H9 (cell line): Measurements from ENCODE around the gene STAMBPL1. TPM values are rescaled to one million over a fixed set of nuclear protein-coding genes. Genes with fewer than 3 reads are reported as not detected.

Experiments used
- DNase-seq: peaks from one replicate; pipeline ENCODE4 v3.0.0-alpha.2; 2017
- H2AFZ ChIP-seq: one replicate; pipeline ENCODE4 v1.6.1; 2013; ENCODE audit warnings: mild to moderate bottlenecking, low read length, control low read depth, moderate library complexity
- H2AK5ac ChIP-seq: 2 replicates; pipeline ENCODE4 v1.6.1; 2013; ENCODE audit warnings: low read length, control low read depth, mixed read lengths; ENCODE audit not compliant: insufficient read length
- H2BK120ac ChIP-seq: one replicate; pipeline ENCODE4 v1.6.1; 2013; ENCODE audit warnings: low read depth, mild to moderate bottlenecking, low read length, control low read depth, inconsistent platforms; ENCODE audit not compliant: poor library complexity, severe bottlenecking
- H2BK12ac ChIP-seq: 2 replicates; pipeline ENCODE4 v1.6.1; 2013; ENCODE audit warnings: low read length, control low read depth, mixed read lengths, low read depth; ENCODE audit not compliant: insufficient read length
- H2BK15ac ChIP-seq: 2 replicates; pipeline ENCODE4 v1.6.1; 2013; ENCODE audit warnings: low read depth, low read length, control low read depth
- H2BK20ac ChIP-seq: one replicate; pipeline ENCODE4 v1.6.1; 2013; ENCODE audit warnings: low read depth, mild to moderate bottlenecking, low read length, control low read depth, inconsistent platforms; ENCODE audit not compliant: poor library complexity, severe bottlenecking
- H2BK5ac ChIP-seq: 2 replicates; pipeline ENCODE4 v1.6.1; 2013; ENCODE audit warnings: low read length, control low read depth, mixed read lengths; ENCODE audit not compliant: insufficient read length
- H3K14ac ChIP-seq: 2 replicates; pipeline ENCODE4 v1.6.1; 2013; ENCODE audit warnings: low read length, control low read depth; ENCODE audit not compliant: insufficient read depth
- H3K18ac ChIP-seq: 2 replicates; pipeline ENCODE4 v1.6.1; 2013; ENCODE audit warnings: low read depth, mild to moderate bottlenecking, mixed read lengths, low read length, control low read depth; ENCODE audit not compliant: insufficient read length
- H3K23ac ChIP-seq: 2 replicates; pipeline ENCODE4 v1.6.1; 2013; ENCODE audit warnings: low read length, control low read depth, mixed read lengths, low read depth; ENCODE audit not compliant: insufficient read length
- H3K23me2 ChIP-seq: 2 replicates; pipeline ENCODE4 v1.6.1; 2013; ENCODE audit warnings: low read depth, mild to moderate bottlenecking, mixed read lengths, low read length, control low read depth; ENCODE audit not compliant: insufficient read length, poor library complexity, severe bottlenecking
- H3K27ac ChIP-seq: 2 replicates; pipeline ENCODE4 v1.5.1; 2013; ENCODE audit warnings: low read length, control low read depth, mixed read lengths, low read depth; ENCODE audit not compliant: insufficient read length
- H3K27me3 ChIP-seq: 2 replicates; pipeline ENCODE4 v1.6.1; 2013; ENCODE audit warnings: low read length, control low read depth, inconsistent platforms; ENCODE audit not compliant: insufficient read depth
- H3K4ac ChIP-seq: 2 replicates; pipeline ENCODE4 v1.6.1; 2013; ENCODE audit warnings: low read depth, mild to moderate bottlenecking, control low read depth, inconsistent platforms, low read length, moderate library complexity
- H3K4me1 ChIP-seq: 2 replicates; pipeline ENCODE4 v1.6.1; 2013; ENCODE audit warnings: low read length, control low read depth, inconsistent platforms; ENCODE audit not compliant: insufficient read depth
- H3K4me2 ChIP-seq: 2 replicates; pipeline ENCODE4 v1.6.1; 2013; ENCODE audit warnings: low read length, control low read depth, mixed read lengths; ENCODE audit not compliant: insufficient read length, insufficient read depth
- H3K56ac ChIP-seq: 2 replicates; pipeline ENCODE4 v1.6.1; 2013; ENCODE audit warnings: low read depth, mild to moderate bottlenecking, mixed read lengths, low read length, control low read depth; ENCODE audit not compliant: insufficient read length
- H3K79me1 ChIP-seq: 2 replicates; pipeline ENCODE4 v1.6.1; 2013; ENCODE audit warnings: low read depth, mild to moderate bottlenecking, moderate library complexity, low read length, control low read depth, inconsistent platforms; ENCODE audit not compliant: insufficient read depth, poor library complexity, severe bottlenecking
- H3K79me2 ChIP-seq: 2 replicates; pipeline ENCODE4 v1.6.1; 2013; ENCODE audit warnings: low read length, control low read depth, inconsistent platforms; ENCODE audit not compliant: insufficient read depth
- H3K9ac ChIP-seq: 2 replicates; pipeline ENCODE4 v1.6.1; 2013; ENCODE audit warnings: low read length, control low read depth, mixed read lengths; ENCODE audit not compliant: insufficient read length; ENCODE audit errors: extremely low read depth
- H3K9me3 ChIP-seq: one replicate; pipeline ENCODE4 v1.6.1; 2013; ENCODE audit warnings: low read depth, low read length, inconsistent platforms; ENCODE audit not compliant: control insufficient read depth
- H3T11ph ChIP-seq: one replicate; pipeline ENCODE4 v1.6.1; 2013; ENCODE audit warnings: mild to moderate bottlenecking, low read length, control low read depth, inconsistent platforms
- H4K20me1 ChIP-seq: one replicate; pipeline ENCODE4 v1.6.1; 2013; ENCODE audit not compliant: control insufficient read depth, insufficient read length, insufficient read depth
- H4K5ac ChIP-seq: 2 replicates; pipeline ENCODE4 v1.6.1; 2013; ENCODE audit warnings: low read depth, mild to moderate bottlenecking, mixed read lengths, low read length, control low read depth; ENCODE audit not compliant: insufficient read length
- H4K8ac ChIP-seq: replicated peaks from 2 replicates; pipeline ENCODE4 v1.6.1; 2013; ENCODE audit warnings: low read length, control low read depth, mixed read lengths, low read depth; ENCODE audit not compliant: insufficient read length
- H4K91ac ChIP-seq: 2 replicates; pipeline ENCODE4 v1.6.1; 2013; ENCODE audit warnings: low read depth, mild to moderate bottlenecking, moderate library complexity, mixed read lengths, low read length, control low read depth; ENCODE audit not compliant: insufficient read length
- H3K27ac Mint-ChIP-seq, 3 experiments: 2 replicates in 2 of 3; 3 replicates in 1 of 3; pipeline ENCODE4 v1.8.0; 2020 to 2021; ENCODE audit warnings: mixed read lengths in 3 of 3, mild to moderate bottlenecking in 1 of 3, moderate library complexity in 1 of 3
- H3K27me3 Mint-ChIP-seq: 2 replicates; pipeline ENCODE4 v1.8.0; 2021; ENCODE audit warnings: low read depth, mild to moderate bottlenecking, moderate library complexity, mixed read lengths
- H3K36me3 Mint-ChIP-seq, 3 experiments: 2 replicates in 2 of 3; 3 replicates in 1 of 3; pipeline ENCODE4 v1.8.0; 2020 to 2021; ENCODE audit warnings: low read depth in 3 of 3, mixed read lengths in 3 of 3; ENCODE audit not compliant: insufficient read depth in 1 of 3
- H3K4me1 Mint-ChIP-seq, 2 experiments: 2 replicates each; pipeline ENCODE4 v1.8.0; 2020; ENCODE audit warnings: mixed read lengths in 2 of 2
- H3K4me3 Mint-ChIP-seq, 2 experiments: 2 replicates in 1 of 2; 3 replicates in 1 of 2; pipeline ENCODE4 v1.8.0; 2020 to 2021; ENCODE audit warnings: mild to moderate bottlenecking in 2 of 2, mixed read lengths in 2 of 2, moderate library complexity in 1 of 2
- H3K9me3 Mint-ChIP-seq, 2 experiments: 2 replicates in 1 of 2; 3 replicates in 1 of 2; pipeline ENCODE4 v1.8.0; 2020; ENCODE audit warnings: mild to moderate bottlenecking in 2 of 2, mixed read lengths in 2 of 2, moderate library complexity in 1 of 2
- CTCF ChIP-seq: fragments of 200-600 bp; sonication (generic); conservative IDR thresholded peaks from 3 replicates; pipeline ENCODE4 v1.8.0; 2021; ENCODE audit warnings: antibody characterized with exemption, mild to moderate bottlenecking
- WGBS: extraction: QIAGEN DNeasy Blood & Tissue Kit; methylation state at CpG from one replicate; pipeline ENCODE4 v1.1.7; 2013; ENCODE audit warnings: missing lambda C conversion rate, low lambda C conversion rate, mixed read lengths; ENCODE audit not compliant: insufficient read length; ENCODE audit errors: extremely low coverage; 5-methylcytosine and 5-hydroxymethylcytosine counted together
- total RNA-seq: library from RNA; stranded (reverse); gene quantifications from 2 replicates; pipeline ENCODE4 v1.2.1, GENCODE V29; 2021

The STAMBPL1 gene
- total RNA-seq, 1 experiment from 2014 or later = 3.2 TPM

GRCh38 chr10:88913788-88914187 lies 33.7 kb downstream of the STAMBPL1 start:
- no peak overlapping the region for H3K4me3 Mint-ChIP-seq
- H2BK12ac ChIP-seq = no peak overlapping the region
- H3K79me1 ChIP-seq = no peaks in the 10 kb centered on the region
- no peaks in the 10 kb centered on the region for H3K9me3 Mint-ChIP-seq
- H3K23ac ChIP-seq = no peak overlapping the region
- H4K5ac ChIP-seq = no peak overlapping the region
- H3K79me2 ChIP-seq = no peaks in the 10 kb centered on the region
- H3K27me3 Mint-ChIP-seq = no peaks in the 10 kb centered on the region
- no peak overlapping the region for H2AFZ ChIP-seq
- no peak overlapping the region for H3K27ac ChIP-seq
- TF ChIP-seq CTCF = no peak
- H3K4ac ChIP-seq = no peak overlapping the region
- no peaks in the 10 kb centered on the region for H4K20me1 ChIP-seq
- no peaks in the 10 kb centered on the region for H3K4me1 ChIP-seq
- no peak overlapping the region for H3K4me2 ChIP-seq
- H3K14ac ChIP-seq = no peak overlapping the region
- no CpG with 5 or more reads among the region's 5 CpGs for WGBS
- no peaks in the 10 kb centered on the region for H3K36me3 Mint-ChIP-seq
- H3K27ac Mint-ChIP-seq = no peak overlapping the region
- no peak overlapping the region for H2BK15ac ChIP-seq
- H2BK120ac ChIP-seq = no peak overlapping the region
- no peak overlapping the region for H3K18ac ChIP-seq
- H3T11ph ChIP-seq = no peak overlapping the region
- H3K9me3 ChIP-seq = no peaks in the 10 kb centered on the region
- no peak overlapping the region for H4K91ac ChIP-seq
- H2BK5ac ChIP-seq = no peak overlapping the region
- no peak overlapping the region for H3K9ac ChIP-seq
- no peak for DNase-seq
- H3K56ac ChIP-seq = no peak overlapping the region
- peaks cover 3% of the 10 kb centered on the region for H3K23me2 ChIP-seq
- H2AK5ac ChIP-seq = no peak overlapping the region
- H2BK20ac ChIP-seq = no peak overlapping the region
- no peaks in the 10 kb centered on the region for H3K4me1 Mint-ChIP-seq
- no peaks in the 10 kb centered on the region for H3K27me3 ChIP-seq
- no peak overlapping the region for H4K8ac ChIP-seq
